22Rv1 (cell line): Measurements from ENCODE around the gene CD8A.
"Not testable (repeated sequence)": the region's sequence is repeated elsewhere in the genome, so short reads cannot be mapped to it uniquely, and the experiment has no call there.

ENCODE experiments used
- H3K27ac ChIP-seq: fragments of 450-650 bp; 2 replicates; pipeline ENCODE4 v1.5.1; 2017
- CTCF ChIP-seq: fragments of 450-650 bp; IDR thresholded peaks from 2 replicates; pipeline ENCODE4 v1.5.1; 2017; ENCODE audit warnings: mild to moderate bottlenecking
- ZFX ChIP-seq: fragments of 450-650 bp; IDR thresholded peaks from 2 replicates; pipeline ENCODE4 v1.6.1; 2017; ENCODE audit warnings: antibody characterized with exemption, borderline replicate concordance

Gene CD8A

DNA sequence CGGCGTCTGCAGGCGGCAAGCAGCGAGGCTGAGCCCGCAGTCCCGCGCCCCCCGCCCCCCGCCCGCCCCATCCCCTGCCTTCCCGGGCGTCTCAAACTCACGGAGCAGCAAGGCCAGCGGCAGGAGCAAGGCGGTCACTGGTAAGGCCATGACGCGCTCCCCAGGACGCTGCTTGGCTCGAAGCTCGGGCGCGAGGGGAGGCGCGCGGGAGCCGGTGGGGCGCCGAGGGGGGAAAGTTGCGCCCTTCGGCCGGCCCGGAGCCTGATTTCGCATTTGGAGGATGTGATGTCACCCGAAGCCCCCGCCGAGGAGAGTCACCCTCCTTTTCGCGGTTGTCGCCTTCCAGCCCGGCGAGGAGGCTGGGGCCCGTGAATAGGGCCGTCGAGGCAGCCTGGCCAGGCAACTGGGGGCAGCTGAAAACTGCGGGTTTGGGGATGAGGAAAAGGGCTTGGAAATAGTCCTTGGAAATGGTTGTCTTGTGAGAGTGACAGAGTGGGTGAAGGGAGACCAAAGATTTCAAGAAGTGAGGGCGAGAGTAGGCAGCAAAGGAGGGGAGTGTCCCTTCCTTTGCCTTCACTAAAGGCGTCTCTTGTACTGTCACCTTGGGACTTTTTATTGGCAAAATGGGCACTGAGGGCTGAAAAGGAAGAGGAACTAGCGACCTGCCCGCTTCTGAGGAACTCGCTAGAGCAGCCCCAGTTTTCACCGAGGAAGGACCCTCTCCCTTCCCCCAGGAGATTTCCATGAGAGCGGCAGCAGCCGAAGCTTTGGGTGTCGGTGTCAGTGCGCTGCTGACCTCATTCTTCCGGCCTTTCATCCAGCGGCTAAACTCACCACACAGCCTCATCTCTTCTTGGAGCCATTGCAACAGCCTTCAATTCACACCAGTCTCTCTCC is at the start of gene CD8A:
TSS of gene CD8A (minus strand) at position 238 of the 897 bp plus-strand sequence. CDS start at position 150, 88 bp downstream.
- H3K27ac ChIP-seq, result no peak within 1 kb of the TSS
- no peak for TF ChIP-seq CTCF
- no peak for TF ChIP-seq ZFX

DNA sequence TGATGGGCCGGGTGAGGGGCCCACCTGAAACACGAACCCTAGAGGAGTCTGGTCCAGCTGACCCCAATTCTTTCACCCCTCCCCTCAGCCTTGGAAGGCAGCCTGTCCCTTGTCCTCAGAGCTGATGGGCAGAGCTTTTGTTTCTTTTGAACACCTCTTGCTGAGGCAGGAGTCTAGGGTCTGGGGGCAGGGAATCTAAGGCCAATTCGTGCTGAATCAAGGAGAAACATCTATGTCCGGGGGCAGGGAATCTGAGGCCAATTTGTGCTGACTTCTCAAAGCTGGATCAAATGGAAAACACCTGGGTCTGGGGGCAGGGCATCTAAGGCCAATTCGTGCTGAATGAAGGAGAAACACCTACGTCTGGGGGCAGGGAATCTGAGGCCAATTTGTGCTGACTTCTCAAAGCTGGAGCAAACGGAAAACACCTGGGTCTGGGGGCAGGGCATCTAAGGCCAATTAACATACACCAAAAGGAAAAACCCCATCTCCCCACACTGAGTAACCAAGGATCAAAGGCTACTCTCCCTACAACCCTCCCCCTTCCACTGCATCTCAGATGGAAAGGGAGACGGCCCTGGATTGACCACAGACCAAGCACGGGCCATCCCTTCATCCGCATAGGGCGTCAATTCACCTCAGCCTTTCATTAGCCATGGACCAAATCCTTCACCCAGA is 49.3 kb upstream of the CD8A start:
- not testable (repeated sequence) for H3K27ac ChIP-seq

DNA sequence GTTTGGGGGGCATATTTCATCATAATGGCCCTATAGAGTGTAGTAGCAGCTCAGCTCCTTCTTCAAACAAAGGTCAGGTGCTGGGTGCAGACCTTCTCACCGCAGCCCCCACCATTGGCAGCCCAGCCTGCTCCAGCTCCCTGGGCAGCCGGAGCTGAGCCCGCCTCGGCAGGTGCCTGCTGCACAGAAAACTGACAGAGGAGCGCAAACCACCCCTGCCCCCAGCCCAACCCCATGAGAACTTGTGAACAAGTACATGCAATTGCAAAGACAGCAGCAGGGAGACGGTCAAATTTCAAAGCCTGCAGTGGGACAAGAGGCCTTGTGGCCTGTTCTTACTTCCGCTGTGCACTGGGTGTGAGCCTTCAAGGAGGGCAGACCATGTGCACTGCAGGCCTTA is 48.7 kb upstream of the CD8A start:
- H3K27ac ChIP-seq, result not testable (repeated sequence)

DNA sequence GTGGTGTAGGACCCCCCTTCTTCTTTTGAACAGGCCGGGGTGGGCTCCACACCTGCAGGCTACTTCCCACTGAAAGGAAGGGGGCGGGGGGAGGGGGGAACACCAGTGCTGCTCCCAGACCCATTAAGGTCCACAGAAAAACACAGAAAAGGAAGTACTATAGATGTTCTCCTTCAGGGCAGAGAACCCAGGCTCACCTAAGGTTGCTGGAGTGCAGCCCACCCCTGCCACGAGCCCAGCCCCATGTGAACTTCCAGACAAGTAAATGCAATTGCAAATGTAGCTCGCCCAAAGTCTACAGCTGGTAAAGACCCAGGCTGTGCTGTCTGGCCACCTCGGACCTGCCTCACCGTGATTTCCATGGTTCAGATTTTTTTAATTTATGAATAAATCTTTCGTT is 47.0 kb upstream of the CD8A start:
- H3K27ac ChIP-seq, result not testable (repeated sequence)

DNA sequence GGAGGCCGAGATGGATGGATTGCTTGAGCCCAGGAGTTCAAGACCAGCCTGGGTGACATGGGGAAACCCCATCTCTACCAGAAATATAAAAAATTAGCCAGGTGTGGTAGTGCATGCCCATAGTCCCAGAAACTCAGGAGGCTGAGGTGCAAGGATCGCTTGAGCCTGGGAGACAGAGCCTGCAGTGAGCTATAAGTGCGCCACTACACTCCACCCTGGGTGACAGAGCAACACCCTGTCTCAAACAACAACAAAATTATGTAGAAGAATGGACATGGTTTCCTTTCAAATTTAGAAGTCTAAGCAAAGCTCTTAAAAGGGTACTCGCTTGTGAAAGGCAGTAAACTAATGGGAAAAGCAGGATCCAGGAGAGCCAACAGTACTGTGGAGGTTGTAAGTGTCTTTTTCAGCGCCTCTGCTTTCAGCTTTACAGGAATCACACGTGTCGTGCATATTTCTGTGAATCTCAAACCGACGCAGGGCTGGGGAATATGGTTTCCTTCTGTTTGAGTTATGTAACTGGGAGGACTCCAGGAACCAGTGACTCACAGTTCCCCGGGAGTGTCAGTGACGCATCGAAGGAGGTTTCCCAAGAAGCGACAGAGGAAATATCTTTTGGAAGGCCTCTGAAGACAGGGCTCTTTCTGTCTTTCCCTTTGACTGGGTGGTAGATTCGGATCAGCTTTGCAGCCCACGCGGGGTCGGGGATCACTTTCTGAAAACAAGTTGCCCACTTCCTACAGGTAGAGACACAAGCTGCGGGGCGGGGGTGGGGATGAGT is 46.4 kb upstream of the CD8A start:
- not testable (repeated sequence) for H3K27ac ChIP-seq

DNA sequence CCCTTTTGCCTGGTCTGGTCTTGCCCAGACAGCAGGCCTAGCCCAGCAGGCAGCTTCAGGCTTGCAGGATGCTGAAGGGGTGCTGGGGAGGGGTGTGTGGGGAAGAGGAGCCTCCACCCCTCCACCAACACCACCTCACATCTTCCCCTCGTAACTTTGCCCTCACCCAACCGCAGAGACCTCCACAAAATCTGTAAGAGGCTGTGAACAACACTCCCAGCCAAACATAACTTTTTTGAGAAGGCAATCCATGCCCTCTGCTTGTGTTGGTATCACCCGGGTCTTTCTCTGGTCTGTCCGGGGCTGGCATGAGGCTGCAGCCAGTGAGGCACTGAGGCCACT is 44.8 kb upstream of the CD8A start:
- H3K27ac ChIP-seq, result not testable (repeated sequence)

DNA sequence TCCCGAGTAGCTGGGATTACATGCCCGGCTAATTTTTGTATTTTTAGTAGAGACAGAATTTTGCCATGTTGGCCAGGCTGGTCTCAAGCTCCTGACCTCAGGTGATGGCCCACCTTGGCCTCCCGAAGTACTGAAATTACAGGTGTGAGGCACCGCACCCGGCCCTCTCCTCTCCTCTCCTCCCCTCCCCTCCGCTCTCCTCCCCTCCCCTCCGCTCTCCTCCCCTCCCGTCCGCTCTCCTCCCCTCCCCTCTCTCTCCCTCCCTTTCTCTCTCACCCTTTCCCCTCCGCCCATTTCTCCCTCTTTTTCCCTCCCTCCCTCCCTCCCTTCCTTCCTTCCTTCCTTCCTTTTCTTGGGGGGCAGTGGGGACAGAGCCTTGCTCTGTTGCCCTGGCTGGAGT is 42.6 kb upstream of the CD8A start:
- no peak overlapping the region for H3K27ac ChIP-seq
- TF ChIP-seq ZFX (no peak), CTCF (no peak)

DNA sequence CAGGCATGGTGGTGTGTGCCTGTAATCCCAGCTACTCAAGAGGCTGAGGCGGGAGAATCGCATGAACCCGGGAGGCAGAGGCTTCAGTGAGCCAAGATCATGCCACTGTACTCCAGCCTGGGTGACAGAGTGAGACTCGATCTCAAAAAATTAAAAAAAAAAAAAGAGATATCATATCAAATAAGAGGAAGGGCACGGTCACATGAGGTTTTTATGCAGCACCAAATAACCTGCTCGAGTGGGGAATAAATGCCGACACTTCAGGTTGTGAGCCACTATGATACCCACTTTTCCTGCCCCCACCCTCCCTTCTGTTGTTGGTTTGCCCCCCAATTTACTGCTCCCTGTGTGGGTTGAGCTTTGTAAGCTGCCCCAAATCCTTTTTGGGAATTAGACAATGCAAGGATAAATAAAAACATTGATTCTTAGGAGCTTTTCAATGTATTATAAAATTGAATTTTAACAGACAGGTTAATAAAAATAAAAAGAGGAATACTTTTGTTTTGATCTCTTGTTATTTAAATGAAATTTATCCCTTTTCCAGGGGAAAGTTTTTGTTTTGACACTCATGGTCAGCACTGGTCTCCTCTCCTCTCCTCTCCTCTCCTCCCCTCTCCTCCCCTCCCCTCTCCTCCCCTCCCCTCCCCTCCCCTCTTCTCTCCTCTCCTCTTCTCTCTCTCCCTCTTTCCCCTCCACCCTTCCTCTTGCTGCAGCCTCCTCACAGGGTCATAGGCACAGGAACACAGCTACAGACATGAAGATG is 41.8 kb upstream of the CD8A start:
- TF ChIP-seq ZFX (no peak), CTCF (no peak)
- no peak overlapping the region for H3K27ac ChIP-seq

DNA sequence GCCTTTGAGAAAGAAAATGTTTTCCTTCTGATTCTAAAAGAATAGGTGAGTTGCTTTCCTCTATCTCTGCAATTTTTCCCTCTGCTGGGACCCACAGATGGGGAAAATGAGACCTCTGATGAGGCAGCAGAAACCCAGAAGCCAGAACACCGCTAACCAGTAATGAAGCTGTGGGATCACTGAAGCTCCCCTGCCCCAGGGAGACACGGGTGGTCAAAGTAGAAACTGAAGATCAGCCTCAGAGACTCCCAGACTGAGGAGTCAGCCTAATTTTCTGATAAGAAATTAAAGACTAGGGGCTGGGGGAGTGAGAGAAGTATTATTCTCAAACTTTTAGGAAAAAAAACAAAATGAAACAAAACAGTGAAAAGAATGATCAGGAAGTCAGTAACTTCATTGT is 40.8 kb upstream of the CD8A start:
- no peak overlapping the region for H3K27ac ChIP-seq
- TF ChIP-seq CTCF, result no peak
- TF ChIP-seq ZFX, result no peak
